ENCODE measurements around the gene CELA1. TPM values are rescaled to one million over a fixed set of nuclear protein-coding genes. Genes with fewer than 3 reads are reported as not detected.

The CELA1 gene
- total RNA-seq, 1 experiment from 2014 or later = not detected

- H3K27me3 Mint-ChIP-seq (ENCODE audit: unreplicated experiment) = no peaks in the 10 kb centered on the region
- no peaks in the 10 kb centered on the region for H3K36me3 Mint-ChIP-seq (ENCODE audit: insufficient read depth, unreplicated experiment)
- no peak overlapping the region for H3K4me3 Mint-ChIP-seq (ENCODE audit: low read depth, unreplicated experiment)
- CTCF ChIA-PET = no interaction called here
- H3K4me1 Mint-ChIP-seq (ENCODE audit: low read depth, unreplicated experiment) = peaks cover 31% of the 10 kb centered on the region
- H3K9me3 Mint-ChIP-seq (ENCODE audit: low read depth, unreplicated experiment) = no peaks in the 10 kb centered on the region
- H3K27ac Mint-ChIP-seq (ENCODE audit: unreplicated experiment) = no peak overlapping the region
- no peak for TF ChIP-seq CTCF (IDR thresholded peaks at IDR 0.05; ENCODE audit: unreplicated experiment)
- no TSS peak for BruUV-seq (replicated peaks)
- intact Hi-C loops (cut with micrococcal nuclease; ENCODE audit: unreplicated experiment) = no loop called here
- no peak for DNase-seq
Observed at GRCh38 chr12:51322452-51322851, 24.0 kb downstream of the CELA1 start.

DNA sequence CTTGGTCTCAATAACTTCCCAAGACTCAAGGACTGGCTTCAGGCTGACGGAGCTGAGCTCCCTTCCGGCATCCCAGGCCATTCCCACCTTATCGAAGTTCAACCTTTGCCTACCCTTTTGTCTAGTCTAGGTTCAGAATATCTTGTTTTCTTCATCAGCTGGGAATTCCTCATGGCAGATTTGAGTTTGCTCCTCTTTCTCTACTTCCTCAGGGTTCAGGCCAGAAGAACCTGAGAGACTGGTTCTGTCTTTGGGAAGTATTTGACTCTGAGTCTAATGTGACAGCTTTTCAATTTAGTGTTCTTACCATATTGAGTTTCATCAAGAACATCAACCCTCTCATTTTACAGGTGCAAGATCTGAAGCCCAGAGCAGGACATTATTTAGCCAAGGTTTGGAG, 24.6 kb downstream of the CELA1 start:
- Mint-ChIP-seq H3K27me3 (ENCODE audit: unreplicated experiment) (no peaks in the 10 kb centered on the region), H3K4me3 (ENCODE audit: low read depth, unreplicated experiment) (no peak overlapping the region), H3K4me1 (ENCODE audit: low read depth, unreplicated experiment) (peaks cover 25% of the 10 kb centered on the region), H3K9me3 (ENCODE audit: low read depth, unreplicated experiment) (no peaks in the 10 kb centered on the region), H3K27ac (ENCODE audit: unreplicated experiment) (no peak overlapping the region), H3K36me3 (ENCODE audit: insufficient read depth, unreplicated experiment) (no peaks in the 10 kb centered on the region)
- BruUV-seq (replicated peaks) = no TSS peak
- CTCF ChIA-PET = no interaction called here
- TF ChIP-seq CTCF (IDR thresholded peaks at IDR 0.05; ENCODE audit: unreplicated experiment) = no peak
- no peak for DNase-seq
- intact Hi-C loops (cut with micrococcal nuclease; ENCODE audit: unreplicated experiment) = no loop called here

GRCh38 chr12:51320695-51321320, 25.7 kb downstream of the CELA1 start:
- no peak for DNase-seq
- Mint-ChIP-seq H3K4me1 (ENCODE audit: low read depth, unreplicated experiment) (peaks cover 21% of the 10 kb centered on the region), H3K36me3 (ENCODE audit: insufficient read depth, unreplicated experiment) (no peaks in the 10 kb centered on the region), H3K4me3 (ENCODE audit: low read depth, unreplicated experiment) (no peak overlapping the region), H3K27ac (ENCODE audit: unreplicated experiment) (no peak overlapping the region), H3K27me3 (ENCODE audit: unreplicated experiment) (no peaks in the 10 kb centered on the region), H3K9me3 (ENCODE audit: low read depth, unreplicated experiment) (no peaks in the 10 kb centered on the region)
- CTCF ChIA-PET = interaction anchor here (0.9 to 1.8 kb wide), 2 partner anchors 20 to 50 kb away, joined by 4 to 5 read pairs; no protein-coding TSS in a partner anchor
- BruUV-seq (replicated peaks) = no TSS peak
- TF ChIP-seq CTCF (IDR thresholded peaks at IDR 0.05; ENCODE audit: unreplicated experiment) = no peak
- intact Hi-C loops (cut with micrococcal nuclease; ENCODE audit: unreplicated experiment) = no loop called here

DNA sequence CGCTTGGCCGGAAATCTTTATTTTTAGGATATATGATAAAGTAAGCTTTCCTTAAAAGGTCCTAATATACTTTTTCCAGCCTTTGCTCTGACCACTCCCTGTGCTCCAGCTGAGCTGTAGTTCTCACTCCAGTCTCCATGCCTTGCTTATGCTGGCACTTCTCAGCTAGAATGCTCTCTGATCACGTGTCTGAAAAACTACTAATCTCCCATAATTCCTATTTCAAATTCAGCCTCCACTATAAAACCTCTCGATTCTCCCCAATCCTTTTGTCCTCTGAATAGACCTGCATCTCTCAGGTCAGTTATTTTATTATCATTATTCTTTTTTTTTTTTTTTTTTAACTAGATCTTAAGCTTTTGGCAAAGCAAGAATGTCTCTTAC, 26.2 kb downstream of the CELA1 start:
- Mint-ChIP-seq H3K4me1 (ENCODE audit: low read depth, unreplicated experiment) (peaks cover 21% of the 10 kb centered on the region), H3K27ac (ENCODE audit: unreplicated experiment) (no peak overlapping the region)
- intact Hi-C loops (cut with micrococcal nuclease; ENCODE audit: unreplicated experiment) = no loop called here

More for the DNA sequence above, 26.2 kb downstream of the CELA1 start:
- no peak for DNase-seq
- H3K4me3 Mint-ChIP-seq (ENCODE audit: low read depth, unreplicated experiment) = no peak overlapping the region
- H3K36me3 Mint-ChIP-seq (ENCODE audit: insufficient read depth, unreplicated experiment) = no peaks in the 10 kb centered on the region
- H3K27me3 Mint-ChIP-seq (ENCODE audit: unreplicated experiment) = no peaks in the 10 kb centered on the region
- no peaks in the 10 kb centered on the region for H3K9me3 Mint-ChIP-seq (ENCODE audit: low read depth, unreplicated experiment)
- BruUV-seq (replicated peaks) = no TSS peak
- no peak for TF ChIP-seq CTCF (IDR thresholded peaks at IDR 0.05; ENCODE audit: unreplicated experiment)
- CTCF ChIA-PET = interaction anchor here (0.7 to 1.8 kb wide), 4 partner anchors 21 to 669 kb away, joined by 3 to 5 read pairs (median 4); no protein-coding TSS in a partner anchor
